Mucosa of stomach (tissue), 1 donor: ENCODE measurements around the gene AK4.

Experiments used
- H3K27me3 ChIP-seq: one replicate; pipeline ENCODE4 v1.7.0; 2013; ENCODE audit warnings: mild to moderate bottlenecking, low read length; ENCODE audit not compliant: control insufficient read depth, insufficient read depth
- H3K36me3 ChIP-seq: one replicate; pipeline ENCODE4 v1.7.0; 2013; ENCODE audit warnings: low read length; ENCODE audit not compliant: control insufficient read depth, insufficient read depth
- H3K4me1 ChIP-seq: one replicate; pipeline ENCODE4 v1.7.0; 2013; ENCODE audit warnings: mild to moderate bottlenecking, low read length; ENCODE audit not compliant: control insufficient read depth, insufficient read depth
- H3K4me3 ChIP-seq: one replicate; pipeline ENCODE4 v1.7.0; 2013; ENCODE audit warnings: low read length
- H3K9ac ChIP-seq: one replicate; pipeline ENCODE4 v1.7.0; 2013; ENCODE audit warnings: mild to moderate bottlenecking, low read length, moderate library complexity
- H3K9me3 ChIP-seq: one replicate; pipeline ENCODE4 v1.7.0; 2013; ENCODE audit warnings: mild to moderate bottlenecking, low read length, moderate library complexity; ENCODE audit not compliant: control insufficient read depth
- donor health status: Pancreatic carcinoma.

AK4 gene

GRCh38 chr1:65209005-65209885, 61.2 kb downstream of the AK4 start:
- no peak overlapping the region for H3K9ac ChIP-seq
- H3K27me3 ChIP-seq: no peaks in the 10 kb centered on the region
- no peaks in the 10 kb centered on the region for H3K9me3 ChIP-seq
- H3K36me3 ChIP-seq: no peaks in the 10 kb centered on the region
- H3K4me3 ChIP-seq: no peak overlapping the region
- no peaks in the 10 kb centered on the region for H3K4me1 ChIP-seq

- Histone ChIP-seq H3K4me3 (no peak overlapping the region), H3K4me1 (no peaks in the 10 kb centered on the region), H3K27me3 (no peaks in the 10 kb centered on the region), H3K9me3 (no peaks in the 10 kb centered on the region), H3K9ac (no peak overlapping the region), H3K36me3 (no peaks in the 10 kb centered on the region)
These were observed 62.3 kb downstream of the AK4 start for GRCh38 chr1:65210325-65210724.

GRCh38 chr1:65211331-65211730, 63.3 kb downstream of the AK4 start:
- H3K9ac ChIP-seq: no peak overlapping the region

GRCh38 chr1:65213271-65214023, 65.4 kb downstream of the AK4 start:
- no peaks in the 10 kb centered on the region for H3K9me3 ChIP-seq
- no peaks in the 10 kb centered on the region for H3K36me3 ChIP-seq
- no peaks in the 10 kb centered on the region for H3K4me1 ChIP-seq
- no peaks in the 10 kb centered on the region for H3K27me3 ChIP-seq
- H3K9ac ChIP-seq: no peak overlapping the region
- H3K4me3 ChIP-seq: no peak overlapping the region

More at GRCh38 chr1:65211331-65211730, 63.3 kb downstream of the AK4 start:
- Histone ChIP-seq H3K4me1 (no peaks in the 10 kb centered on the region), H3K4me3 (no peak overlapping the region), H3K9me3 (no peaks in the 10 kb centered on the region), H3K27me3 (no peaks in the 10 kb centered on the region), H3K36me3 (no peaks in the 10 kb centered on the region)

GRCh38 chr1:65214340-65215027, 66.5 kb downstream of the AK4 start:
- no peaks in the 10 kb centered on the region for H3K9me3 ChIP-seq
- H3K9ac ChIP-seq: no peak overlapping the region
- H3K36me3 ChIP-seq: no peaks in the 10 kb centered on the region
- H3K27me3 ChIP-seq: no peaks in the 10 kb centered on the region
- H3K4me1 ChIP-seq: no peaks in the 10 kb centered on the region
- no peak overlapping the region for H3K4me3 ChIP-seq

- H3K4me1 ChIP-seq: no peaks in the 10 kb centered on the region
- no peaks in the 10 kb centered on the region for H3K27me3 ChIP-seq
- H3K9ac ChIP-seq: no peak overlapping the region
These were observed 69.0 kb downstream of the AK4 start for GRCh38 chr1:65216989-65217388.

GRCh38 chr1:65221638-65222339, 73.8 kb downstream of the AK4 start:
- Histone ChIP-seq H3K36me3 (no peaks in the 10 kb centered on the region), H3K4me3 (no peak overlapping the region), H3K9ac (no peak overlapping the region), H3K9me3 (no peaks in the 10 kb centered on the region), H3K27me3 (no peaks in the 10 kb centered on the region), H3K4me1 (no peaks in the 10 kb centered on the region)

More at GRCh38 chr1:65216989-65217388, 69.0 kb downstream of the AK4 start:
- H3K36me3 ChIP-seq: no peaks in the 10 kb centered on the region
- no peak overlapping the region for H3K4me3 ChIP-seq
- no peaks in the 10 kb centered on the region for H3K9me3 ChIP-seq

- H3K9ac ChIP-seq: no peak overlapping the region
- H3K4me1 ChIP-seq: no peaks in the 10 kb centered on the region
- H3K9me3 ChIP-seq: no peaks in the 10 kb centered on the region
- no peaks in the 10 kb centered on the region for H3K27me3 ChIP-seq
- no peak overlapping the region for H3K4me3 ChIP-seq
- H3K36me3 ChIP-seq: no peaks in the 10 kb centered on the region
These were observed 74.4 kb downstream of the AK4 start for GRCh38 chr1:65222340-65222940.

- Histone ChIP-seq H3K4me3 (no peak overlapping the region), H3K4me1 (no peaks in the 10 kb centered on the region), H3K9ac (no peak overlapping the region), H3K36me3 (no peaks in the 10 kb centered on the region), H3K27me3 (no peaks in the 10 kb centered on the region), H3K9me3 (no peaks in the 10 kb centered on the region)
These were observed 76.7 kb downstream of the AK4 start for GRCh38 chr1:65224681-65225091.

GRCh38 chr1:65225179-65225578, 77.2 kb downstream of the AK4 start:
- Histone ChIP-seq H3K9me3 (no peaks in the 10 kb centered on the region), H3K27me3 (no peaks in the 10 kb centered on the region), H3K4me3 (no peak overlapping the region), H3K36me3 (no peaks in the 10 kb centered on the region), H3K4me1 (no peaks in the 10 kb centered on the region), H3K9ac (no peak overlapping the region)

- Histone ChIP-seq H3K9ac (no peak overlapping the region), H3K36me3 (no peaks in the 10 kb centered on the region), H3K9me3 (no peaks in the 10 kb centered on the region), H3K4me3 (no peak overlapping the region), H3K4me1 (no peaks in the 10 kb centered on the region), H3K27me3 (no peaks in the 10 kb centered on the region)
These were observed 81.2 kb downstream of the AK4 start for GRCh38 chr1:65229201-65229600.
